ENCODE measurements around the gene NHS. TPM values are rescaled to one million over a fixed set of nuclear protein-coding genes. Genes with fewer than 3 reads are reported as not detected.

Gene NHS
- total RNA-seq, 1 donor = 10.5 TPM

DNA sequence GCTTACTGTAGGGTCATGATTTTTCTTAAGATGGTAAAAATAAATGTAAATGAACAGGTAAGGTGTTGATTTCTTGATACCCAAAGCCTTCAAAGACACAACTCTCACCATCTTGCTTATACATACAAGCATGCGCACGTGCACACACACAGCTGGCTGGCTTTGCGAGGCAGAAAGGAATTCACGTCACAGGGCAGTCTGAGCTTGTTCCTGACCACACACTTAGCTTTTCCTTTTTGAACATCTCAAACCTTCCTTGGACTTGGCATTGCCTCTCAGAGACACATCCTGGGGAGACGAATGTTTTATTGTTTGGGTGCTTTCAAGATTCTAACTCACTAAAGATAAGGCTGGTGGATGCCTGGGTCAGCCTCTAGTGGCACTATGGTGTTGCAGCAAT is 175.0 kb downstream of the NHS start:
- Histone ChIP-seq H3K4me2 (ENCODE audit: insufficient read depth, low read length) (no peak overlapping the region), H3K27me3 (ENCODE audit: insufficient read depth, low read length) (no peaks in the 10 kb centered on the region), H3K9me3 (ENCODE audit: low read depth, low read length) (no peaks in the 10 kb centered on the region), H2AFZ (ENCODE audit: low read length) (no peak overlapping the region), H3K36me3 (ENCODE audit: insufficient read depth, low read length) (no peaks in the 10 kb centered on the region), H3K4me1 (ENCODE audit: insufficient read depth, low read length) (peaks cover 35% of the 10 kb centered on the region), H3K79me2 (ENCODE audit: insufficient read depth, low read length) (peaks cover 5% of the 10 kb centered on the region), H4K20me1 (ENCODE audit: insufficient read depth, low read length) (no peaks in the 10 kb centered on the region), H3K27ac (ENCODE audit: low read depth, low read length) (no peak overlapping the region), H3K4me3 (ENCODE audit: insufficient read depth, low read length) (no peak overlapping the region)
- TF ChIP-seq, protein P1, sequence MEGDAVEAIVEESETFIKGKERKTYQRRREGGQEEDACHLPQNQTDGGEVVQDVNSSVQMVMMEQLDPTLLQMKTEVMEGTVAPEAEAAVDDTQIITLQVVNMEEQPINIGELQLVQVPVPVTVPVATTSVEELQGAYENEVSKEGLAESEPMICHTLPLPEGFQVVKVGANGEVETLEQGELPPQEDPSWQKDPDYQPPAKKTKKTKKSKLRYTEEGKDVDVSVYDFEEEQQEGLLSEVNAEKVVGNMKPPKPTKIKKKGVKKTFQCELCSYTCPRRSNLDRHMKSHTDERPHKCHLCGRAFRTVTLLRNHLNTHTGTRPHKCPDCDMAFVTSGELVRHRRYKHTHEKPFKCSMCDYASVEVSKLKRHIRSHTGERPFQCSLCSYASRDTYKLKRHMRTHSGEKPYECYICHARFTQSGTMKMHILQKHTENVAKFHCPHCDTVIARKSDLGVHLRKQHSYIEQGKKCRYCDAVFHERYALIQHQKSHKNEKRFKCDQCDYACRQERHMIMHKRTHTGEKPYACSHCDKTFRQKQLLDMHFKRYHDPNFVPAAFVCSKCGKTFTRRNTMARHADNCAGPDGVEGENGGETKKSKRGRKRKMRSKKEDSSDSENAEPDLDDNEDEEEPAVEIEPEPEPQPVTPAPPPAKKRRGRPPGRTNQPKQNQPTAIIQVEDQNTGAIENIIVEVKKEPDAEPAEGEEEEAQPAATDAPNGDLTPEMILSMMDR (IDR thresholded peaks at IDR 0.05; ENCODE audit: extremely low read depth, low read depth, low read length) = no peak
- DNase-seq (ENCODE audit: insufficient read length, low spot score, missing footprints) = peak; percentile 41

DNA sequence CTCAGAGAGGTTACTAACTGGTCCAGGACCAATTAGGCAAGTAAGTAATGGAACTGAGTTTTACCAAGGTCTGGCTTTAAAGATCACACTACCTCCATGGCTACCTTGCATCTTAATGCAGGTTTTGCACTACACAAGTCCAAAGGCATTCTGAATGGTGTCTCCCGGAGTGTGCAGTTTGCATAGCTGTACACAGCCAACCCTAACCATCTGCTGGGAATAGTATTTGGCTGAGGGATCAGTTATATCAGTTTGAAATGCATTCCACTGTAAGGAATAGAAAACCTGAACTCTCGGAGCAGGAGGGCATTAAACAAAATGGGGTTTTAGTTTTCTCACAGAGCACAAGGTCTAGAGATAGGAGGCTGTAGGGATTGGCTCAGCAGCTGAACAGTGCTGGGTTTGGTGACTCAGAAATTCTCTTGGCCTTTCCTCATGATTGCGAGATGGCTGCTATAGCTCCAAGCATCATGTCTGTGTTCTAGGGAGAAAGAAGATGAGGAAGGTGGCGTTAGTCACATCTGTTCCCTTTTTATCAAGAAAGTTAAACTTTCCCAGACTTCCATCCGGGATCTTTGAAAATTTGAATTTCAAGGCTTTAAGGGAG is 177.1 kb downstream of the NHS start:
- H3K4me1 ChIP-seq (ENCODE audit: insufficient read depth, low read length) = peaks cover 50% of the 10 kb centered on the region
- DNase-seq (ENCODE audit: insufficient read length, low spot score, missing footprints) = no peak
- TF ChIP-seq, protein P1 (IDR thresholded peaks at IDR 0.05; ENCODE audit: extremely low read depth, low read depth, low read length) = no peak
- H3K36me3 ChIP-seq (ENCODE audit: insufficient read depth, low read length) = no peaks in the 10 kb centered on the region
- no peak overlapping the region for H3K4me2 ChIP-seq (ENCODE audit: insufficient read depth, low read length)
- peak overlapping the region; percentile 83 for H3K27ac ChIP-seq (ENCODE audit: low read depth, low read length)
- no peak overlapping the region for H3K4me3 ChIP-seq (ENCODE audit: insufficient read depth, low read length)
- no peaks in the 10 kb centered on the region for H3K9me3 ChIP-seq (ENCODE audit: low read depth, low read length)
- no peaks in the 10 kb centered on the region for H4K20me1 ChIP-seq (ENCODE audit: insufficient read depth, low read length)
- H2AFZ ChIP-seq (ENCODE audit: low read length) = no peak overlapping the region
- H3K79me2 ChIP-seq (ENCODE audit: insufficient read depth, low read length) = peaks cover 5% of the 10 kb centered on the region
- H3K27me3 ChIP-seq (ENCODE audit: insufficient read depth, low read length) = no peaks in the 10 kb centered on the region

- H3K9me3 ChIP-seq (ENCODE audit: low read depth, low read length) = no peaks in the 10 kb centered on the region
- H3K36me3 ChIP-seq (ENCODE audit: insufficient read depth, low read length) = no peaks in the 10 kb centered on the region
- H3K4me3 ChIP-seq (ENCODE audit: insufficient read depth, low read length) = no peak overlapping the region
- no peaks in the 10 kb centered on the region for H4K20me1 ChIP-seq (ENCODE audit: insufficient read depth, low read length)
- H3K27me3 ChIP-seq (ENCODE audit: insufficient read depth, low read length) = no peaks in the 10 kb centered on the region
- H3K4me1 ChIP-seq (ENCODE audit: insufficient read depth, low read length) = peaks cover 41% of the 10 kb centered on the region
- TF ChIP-seq, protein P1 (IDR thresholded peaks at IDR 0.05; ENCODE audit: extremely low read depth, low read depth, low read length) = no peak
- peak overlapping the region; percentile 35 for H3K4me2 ChIP-seq (ENCODE audit: insufficient read depth, low read length)
- peaks cover 7% of the 10 kb centered on the region for H3K79me2 ChIP-seq (ENCODE audit: insufficient read depth, low read length)
- peak overlapping the region; percentile 83 for H3K27ac ChIP-seq (ENCODE audit: low read depth, low read length)
- DNase-seq (ENCODE audit: insufficient read length, low spot score, missing footprints) = no peak
- H2AFZ ChIP-seq (ENCODE audit: low read length) = no peak overlapping the region
Measured at GRCh38 chrX:17553469-17553868, 178.5 kb downstream of the NHS start.

DNA sequence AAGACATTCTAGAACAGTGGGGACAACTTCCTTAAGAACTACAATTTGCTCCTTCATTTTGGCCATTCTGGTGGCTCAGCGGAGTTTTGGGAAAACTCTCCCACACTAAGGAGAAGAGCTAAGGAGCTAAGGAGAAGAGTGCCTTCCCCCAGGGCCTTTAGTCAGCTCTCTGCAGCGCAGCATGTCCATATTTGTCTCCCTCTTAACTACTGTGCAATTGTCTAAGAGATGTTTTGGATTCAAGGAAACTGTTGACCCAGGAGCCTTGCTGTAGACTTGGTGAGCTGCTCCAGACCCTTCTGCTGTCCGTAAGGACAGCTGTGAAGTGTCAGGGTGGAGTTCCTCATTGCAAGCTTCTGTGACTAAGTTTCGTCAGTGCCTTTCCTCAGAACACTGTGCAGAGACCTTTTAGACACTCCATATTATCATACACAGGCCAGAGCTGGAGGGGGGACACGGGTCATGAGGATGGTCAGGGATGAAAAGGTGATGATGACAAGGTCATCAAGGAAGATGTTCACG is 179.0 kb downstream of the NHS start:
- Histone ChIP-seq H3K79me2 (ENCODE audit: insufficient read depth, low read length) (peaks cover 7% of the 10 kb centered on the region), H3K9me3 (ENCODE audit: low read depth, low read length) (no peaks in the 10 kb centered on the region), H3K4me3 (ENCODE audit: insufficient read depth, low read length) (no peak overlapping the region), H3K27ac (ENCODE audit: low read depth, low read length) (peak overlapping the region; percentile 83), H3K36me3 (ENCODE audit: insufficient read depth, low read length) (no peaks in the 10 kb centered on the region), H4K20me1 (ENCODE audit: insufficient read depth, low read length) (no peaks in the 10 kb centered on the region), H2AFZ (ENCODE audit: low read length) (no peak overlapping the region), H3K27me3 (ENCODE audit: insufficient read depth, low read length) (no peaks in the 10 kb centered on the region), H3K4me2 (ENCODE audit: insufficient read depth, low read length) (peak overlapping the region; percentile 35), H3K4me1 (ENCODE audit: insufficient read depth, low read length) (peaks cover 44% of the 10 kb centered on the region)
- no peak for DNase-seq (ENCODE audit: insufficient read length, low spot score, missing footprints)
- TF ChIP-seq, protein P1 (IDR thresholded peaks at IDR 0.05; ENCODE audit: extremely low read depth, low read depth, low read length) = no peak

All from osteoblast (primary cell).